ENCODE results near the gene CRB2.
"Not testable (repeated sequence)": the region's sequence is repeated elsewhere in the genome, so short reads cannot be mapped to it uniquely, and the experiment has no call there.

Gene CRB2

GRCh38 chr9:123378956-123379660 lies 23.1 kb downstream of the CRB2 start:
- no peak for DNase-seq (ENCODE audit: low read depth in 2 of 2, low spot score in 1 of 2)

GRCh38 chr9:123380852-123381705 lies 25.1 kb downstream of the CRB2 start:
- DNase-seq (ENCODE audit: low read depth in 2 of 2, low spot score in 1 of 2), result no peak

GRCh38 chr9:123382653-123383511 lies 26.9 kb downstream of the CRB2 start:
- no peak for DNase-seq (ENCODE audit: low read depth in 2 of 2, low spot score in 1 of 2)

GRCh38 chr9:123383512-123384170 lies 27.6 kb downstream of the CRB2 start:
- no peak for DNase-seq (ENCODE audit: low read depth in 2 of 2, low spot score in 1 of 2)

GRCh38 chr9:123387686-123388085 lies 31.7 kb downstream of the CRB2 start:
- DNase-seq (ENCODE audit: low read depth in 2 of 2, low spot score in 1 of 2), result no peak

- no peak for DNase-seq (ENCODE audit: low read depth in 2 of 2, low spot score in 1 of 2)
These were observed 33.1 kb downstream of the CRB2 start for GRCh38 chr9:123389070-123389469.

- DNase-seq (ENCODE audit: low read depth in 2 of 2, low spot score in 1 of 2), result no peak
These were observed 33.7 kb downstream of the CRB2 start for GRCh38 chr9:123389698-123390097.

- DNase-seq (ENCODE audit: low read depth in 2 of 2, low spot score in 1 of 2), result no peak
These were observed 34.5 kb downstream of the CRB2 start for GRCh38 chr9:123390337-123391135.

- no peak for DNase-seq (ENCODE audit: low read depth in 2 of 2, low spot score in 1 of 2)
These were observed 35.2 kb downstream of the CRB2 start for GRCh38 chr9:123391233-123391632.

GRCh38 chr9:123391946-123392345 lies 35.9 kb downstream of the CRB2 start:
- DNase-seq (ENCODE audit: low read depth in 2 of 2, low spot score in 1 of 2), result no peak

GRCh38 chr9:123392802-123393201 lies 36.8 kb downstream of the CRB2 start:
- DNase-seq (ENCODE audit: low read depth in 2 of 2, low spot score in 1 of 2), result no peak

- DNase-seq (ENCODE audit: low read depth in 2 of 2, low spot score in 1 of 2), result no peak
These were observed 38.6 kb downstream of the CRB2 start for GRCh38 chr9:123394291-123395235.

GRCh38 chr9:123395276-123395688 lies 39.3 kb downstream of the CRB2 start:
- no peak for DNase-seq (ENCODE audit: low read depth in 2 of 2, low spot score in 1 of 2)

- no peak for DNase-seq (ENCODE audit: low read depth in 2 of 2, low spot score in 1 of 2)
These were observed 39.9 kb downstream of the CRB2 start for GRCh38 chr9:123395689-123396511.

- DNase-seq (ENCODE audit: low read depth in 2 of 2, low spot score in 1 of 2), result no peak
These were observed 42.0 kb downstream of the CRB2 start for GRCh38 chr9:123397975-123398374.

- DNase-seq (ENCODE audit: low read depth in 2 of 2, low spot score in 1 of 2), result not testable (repeated sequence)
These were observed 42.9 kb downstream of the CRB2 start for GRCh38 chr9:123398938-123399337.

- DNase-seq (ENCODE audit: low read depth in 2 of 2, low spot score in 1 of 2), result no peak
These were observed 43.9 kb downstream of the CRB2 start for GRCh38 chr9:123399803-123400378.

Measured in stimulated activated CD8-positive, alpha-beta memory T cell treated with anti-CD3 and anti-CD28 coated beads, Interleukin-4, amount 100 ng/mL, for 1 hour (primary cell).